Measurements from ENCODE around the gene DNMT1. TPM values are rescaled to one million over a fixed set of nuclear protein-coding genes. Genes with fewer than 3 reads are reported as not detected.

DNMT1 gene
- polyA plus RNA-seq, 1 donor (not counting 4 experiments of a cell fraction or from before 2014, with no cell fraction given): 52.0 TPM

GRCh38 chr19:10173527-10173926 lies 21.2 kb downstream of the DNMT1 start:
- Histone ChIP-seq H3K9ac (ENCODE audit: control insufficient read depth, extremely low read depth, insufficient read depth, low read length) (no peak overlapping the region), H3K27me3 (ENCODE audit: control insufficient read depth, extremely low read depth, insufficient read depth, low read length) (no peaks in the 10 kb centered on the region), H3K36me3 (ENCODE audit: control insufficient read depth in 2 of 2, extremely low read depth in 1 of 2, insufficient read depth in 2 of 2, low read length in 2 of 2) (peaks cover 13 to 29% of the 10 kb centered on the region in 2 experiments), H3K4me3 (ENCODE audit: control insufficient read depth in 2 of 3, extremely low read depth in 1 of 3, insufficient read depth in 2 of 3, low read depth in 1 of 3, low read length in 3 of 3) (no peak overlapping the region), H3K9me3 (ENCODE audit: control insufficient read depth, low read depth, low read length) (no peaks in the 10 kb centered on the region), H2AFZ (ENCODE audit: control insufficient read depth, low read length) (no peak overlapping the region), H3K4me1 (ENCODE audit: control insufficient read depth, extremely low read depth, insufficient read depth, low read length) (no peaks in the 10 kb centered on the region), H3K9me1 (ENCODE audit: control insufficient read depth, extremely low read depth, insufficient read depth, low read length) (no peaks in the 10 kb centered on the region), H3K79me2 (ENCODE audit: control insufficient read depth, insufficient read depth, low read length) (no peaks in the 10 kb centered on the region), H4K20me1 (ENCODE audit: control insufficient read depth, extremely low read depth, insufficient read depth, low read length) (no peaks in the 10 kb centered on the region), H3K4me2 (ENCODE audit: control insufficient read depth, extremely low read depth, insufficient read depth, low read depth, low read length) (no peak overlapping the region), H3K27ac (ENCODE audit: control insufficient read depth, insufficient read depth, low read length) (no peak overlapping the region)
- dilution Hi-C loops (cut with MboI; ENCODE audit: extremely low pct_ligation_motif_present, low sequenced_read_pairs): no loop called here
- DNase-seq (ENCODE audit: low read depth, low spot score) (no peak), FAIRE-seq (no peak)
- TF ChIP-seq EZH2 (IDR thresholded peaks at IDR 0.05; ENCODE audit: low read length): no peak
- TF ChIP-seq CTCF (optimal IDR thresholded peaks at IDR 0.05 in 1 of 3, IDR thresholded peaks at IDR 0.05 in 1 of 3, conservative IDR thresholded peaks at IDR 0.05 in 1 of 3; ENCODE audit: extremely low read depth in 1 of 3, insufficient read depth in 2 of 3, low read length in 3 of 3): no peak

GRCh38 chr19:10168386-10168948 lies 26.3 kb downstream of the DNMT1 start:
- dilution Hi-C loops (cut with MboI; ENCODE audit: extremely low pct_ligation_motif_present, low sequenced_read_pairs): no loop called here
- DNase-seq (ENCODE audit: low read depth, low spot score): no peak
- FAIRE-seq: no peak
- Histone ChIP-seq H3K9me3 (ENCODE audit: control insufficient read depth, low read depth, low read length) (no peaks in the 10 kb centered on the region), H3K36me3 (ENCODE audit: control insufficient read depth in 2 of 2, extremely low read depth in 1 of 2, insufficient read depth in 2 of 2, low read length in 2 of 2) (peaks cover 20 to 32% of the 10 kb centered on the region in 2 experiments), H3K79me2 (ENCODE audit: control insufficient read depth, insufficient read depth, low read length) (no peaks in the 10 kb centered on the region), H3K4me2 (ENCODE audit: control insufficient read depth, extremely low read depth, insufficient read depth, low read depth, low read length) (no peak overlapping the region), H3K4me3 (ENCODE audit: control insufficient read depth in 2 of 3, extremely low read depth in 1 of 3, insufficient read depth in 2 of 3, low read depth in 1 of 3, low read length in 3 of 3) (no peak overlapping the region), H2AFZ (ENCODE audit: control insufficient read depth, low read length) (no peak overlapping the region), H3K27me3 (ENCODE audit: control insufficient read depth, extremely low read depth, insufficient read depth, low read length) (no peaks in the 10 kb centered on the region), H3K27ac (ENCODE audit: control insufficient read depth, insufficient read depth, low read length) (no peak overlapping the region), H3K9ac (ENCODE audit: control insufficient read depth, extremely low read depth, insufficient read depth, low read length) (no peak overlapping the region), H3K9me1 (ENCODE audit: control insufficient read depth, extremely low read depth, insufficient read depth, low read length) (no peaks in the 10 kb centered on the region), H4K20me1 (ENCODE audit: control insufficient read depth, extremely low read depth, insufficient read depth, low read length) (no peaks in the 10 kb centered on the region), H3K4me1 (ENCODE audit: control insufficient read depth, extremely low read depth, insufficient read depth, low read length) (no peaks in the 10 kb centered on the region)
- TF ChIP-seq EZH2 (IDR thresholded peaks at IDR 0.05; ENCODE audit: low read length) (no peak), CTCF (optimal IDR thresholded peaks at IDR 0.05 in 1 of 3, IDR thresholded peaks at IDR 0.05 in 1 of 3, conservative IDR thresholded peaks at IDR 0.05 in 1 of 3; ENCODE audit: extremely low read depth in 1 of 3, insufficient read depth in 2 of 3, low read length in 3 of 3) (no peak)
